ENCODE data around the gene LRCH3. TPM values are rescaled to one million over a fixed set of nuclear protein-coding genes. Genes with fewer than 3 reads are reported as not detected.

The LRCH3 gene
- total RNA-seq, 1 donor from 2014 or later = 57.9 TPM

GRCh38 chr3:197833930-197834715, 43.1 kb downstream of the LRCH3 start:
- intact Hi-C loops (cut with micrococcal nuclease) = no loop called here

- intact Hi-C loops (cut with micrococcal nuclease) = no loop called here
These were observed 44.5 kb downstream of the LRCH3 start for GRCh38 chr3:197835509-197835908.

- intact Hi-C loops (cut with micrococcal nuclease) = no loop called here
These were observed 45.2 kb downstream of the LRCH3 start for GRCh38 chr3:197836244-197836643.

GRCh38 chr3:197837282-197837681, 46.2 kb downstream of the LRCH3 start:
- intact Hi-C loops (cut with micrococcal nuclease) = no loop called here

GRCh38 chr3:197841789-197842188, 50.7 kb downstream of the LRCH3 start:
- intact Hi-C loops (cut with micrococcal nuclease) = no loop called here

GRCh38 chr3:197846491-197846890, 55.4 kb downstream of the LRCH3 start:
- intact Hi-C loops (cut with micrococcal nuclease) = loop anchor here (5.0 kb wide), 2 partner anchors 101 to 134 kb away; no protein-coding TSS in a partner anchor

GRCh38 chr3:197847866-197848401, 56.9 kb downstream of the LRCH3 start:
- intact Hi-C loops (cut with micrococcal nuclease) = loop anchor here (2.0 to 5.0 kb wide), 3 partner anchors 57 to 136 kb away; partner anchors contain the start of gene LRCH3

GRCh38 chr3:197854596-197855343, 63.7 kb downstream of the LRCH3 start:
- intact Hi-C loops (cut with micrococcal nuclease) = no loop called here

GRCh38 chr3:197855571-197855970, 64.5 kb downstream of the LRCH3 start:
- intact Hi-C loops (cut with micrococcal nuclease) = no loop called here

GRCh38 chr3:197856199-197856816, 65.3 kb downstream of the LRCH3 start:
- intact Hi-C loops (cut with micrococcal nuclease) = no loop called here

GRCh38 chr3:197858133-197858532, 67.1 kb downstream of the LRCH3 start:
- intact Hi-C loops (cut with micrococcal nuclease) = no loop called here

- intact Hi-C loops (cut with micrococcal nuclease) = no loop called here
These were observed 67.5 kb downstream of the LRCH3 start for GRCh38 chr3:197858598-197858997.

GRCh38 chr3:197866035-197866434, 75.0 kb downstream of the LRCH3 start:
- intact Hi-C loops (cut with micrococcal nuclease) = no loop called here

GRCh38 chr3:197873329-197873728, 82.3 kb downstream of the LRCH3 start:
- intact Hi-C loops (cut with micrococcal nuclease) = no loop called here

- intact Hi-C loops (cut with micrococcal nuclease) = no loop called here
These were observed 83.0 kb downstream of the LRCH3 start for GRCh38 chr3:197874064-197874463.

- intact Hi-C loops (cut with micrococcal nuclease) = no loop called here
These were observed 83.6 kb downstream of the LRCH3 start for GRCh38 chr3:197874653-197875052.

GRCh38 chr3:197877902-197878301, 86.8 kb downstream of the LRCH3 start:
- intact Hi-C loops (cut with micrococcal nuclease) = no loop called here

GRCh38 chr3:197878427-197878826, 87.4 kb downstream of the LRCH3 start:
- intact Hi-C loops (cut with micrococcal nuclease) = no loop called here

- intact Hi-C loops (cut with micrococcal nuclease) = no loop called here
These were observed 89.6 kb downstream of the LRCH3 start for GRCh38 chr3:197880491-197881269.

GRCh38 chr3:197881270-197881969, 90.4 kb downstream of the LRCH3 start:
- intact Hi-C loops (cut with micrococcal nuclease) = no loop called here

All from T-helper 2 cell treated with Interferon-gamma antibody and Interleukin-4, amounts not matched to agents 100 ng/mL and 5 ng/mL, for 36 hours (primary cell).